Right atrium auricular region (tissue), 2 donors: ENCODE data around the gene ULBP2. TPM values are rescaled to one million over a fixed set of nuclear protein-coding genes. Genes with fewer than 3 reads are reported as not detected.

Experiments
- DNase-seq: peaks from one replicate; pipeline ENCODE4 v3.0.0-alpha.2; 2019; ENCODE audit warnings: low spot score
- H3K27ac ChIP-seq, 2 donors: fragments of 200-600 bp; sonication (generic); 1 replicate in 1 of 2; 2 replicates in 1 of 2; pipeline ENCODE4 v1.5.1; 2016 to 2019
- H3K27me3 ChIP-seq, 2 donors: fragments of 200-600 bp; sonication (generic); one replicate each; pipeline versions ENCODE4 v1.5.1 to v1.6.0; 2017 to 2019
- H3K36me3 ChIP-seq: fragments of 200-600 bp; sonication (generic); one replicate; pipeline ENCODE4 v1.5.1; 2016
- H3K4me1 ChIP-seq, 2 donors: fragments of 200-600 bp; sonication (generic); one replicate each; pipeline versions ENCODE4 v1.5.1 to v1.6.0; 2017 to 2019
- H3K4me3 ChIP-seq, 2 donors: fragments of 200-600 bp; sonication (generic); 1 replicate in 1 of 2; 2 replicates in 1 of 2; pipeline ENCODE4 v1.5.1; 2017 to 2019; ENCODE audit warnings: mild to moderate bottlenecking in 1 of 2, moderate library complexity in 1 of 2
- H3K9me3 ChIP-seq, 2 donors: fragments of 200-600 bp; sonication (generic); one replicate each; pipeline ENCODE4 v1.5.1; 2019
- total RNA-seq, 2 donors: library from RNA; depleted of rRNA; stranded (reverse); fragments of >200 nt; gene quantifications; one replicate each; pipeline ENCODE4 v1.1.0, GENCODE V29; 2016
- TF ChIP-seq, protein P1 (sequence below), 2 donors: fragments of 200-600 bp; sonication (generic); IDR thresholded peaks; one replicate each; pipeline ENCODE4 v1.5.1; 2019; ENCODE audit warnings: antibody characterized with exemption in 2 of 2

ULBP2 gene
- total RNA-seq, 2 donors from 2014 or later: 0.82 to 2.4 TPM

DNA sequence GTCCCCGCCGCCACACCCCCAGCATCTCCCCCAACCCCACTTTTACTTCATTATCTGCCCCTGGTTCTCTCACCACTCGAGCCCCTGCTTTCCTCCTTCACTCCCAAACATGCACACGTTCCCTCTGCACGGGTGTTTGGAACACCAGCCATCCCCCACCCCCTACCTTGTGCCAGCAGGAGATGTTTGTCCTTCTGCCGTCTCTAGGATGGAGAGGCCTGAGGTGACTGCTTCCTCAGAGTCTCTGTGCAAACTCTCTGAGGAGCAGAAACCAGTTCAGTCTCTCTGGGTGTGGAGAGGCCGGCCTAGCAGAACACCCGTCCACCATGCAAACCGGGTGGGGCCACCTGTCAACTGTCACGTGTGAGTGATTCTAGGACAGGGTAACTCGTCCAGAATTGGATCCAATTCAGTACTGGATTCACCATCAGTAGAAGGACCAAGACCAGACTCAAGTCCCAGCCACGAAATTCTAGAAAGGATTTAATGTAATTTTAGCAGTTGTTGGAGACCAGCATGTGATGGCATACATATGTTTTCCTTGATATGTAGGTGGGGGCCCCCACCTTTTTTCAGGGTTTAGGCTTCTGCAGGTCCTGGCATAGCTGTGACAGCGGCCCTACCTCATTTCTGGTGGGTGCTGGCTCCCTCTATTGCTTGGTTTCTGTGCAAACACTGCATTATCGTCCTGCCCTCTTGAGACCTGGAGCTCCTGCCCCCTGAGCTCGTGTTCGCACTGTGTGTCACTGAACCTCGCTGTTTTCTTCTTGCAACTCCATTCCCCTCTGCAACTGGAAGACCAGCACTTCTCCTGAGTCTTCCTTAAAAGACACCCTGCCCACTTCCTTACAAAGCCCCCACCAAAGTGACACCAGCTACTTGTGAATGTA lies 43.7 kb upstream of the ULBP2 start, which contains the start of gene RAET1E:
Gene RAET1E, minus strand, starts transcription at position 259 of the 890 bp plus-strand sequence. CDS start 7,212 bp downstream, outside the sequence.
- DNase-seq: peak; percentile 55
- TF ChIP-seq, protein P1, sequence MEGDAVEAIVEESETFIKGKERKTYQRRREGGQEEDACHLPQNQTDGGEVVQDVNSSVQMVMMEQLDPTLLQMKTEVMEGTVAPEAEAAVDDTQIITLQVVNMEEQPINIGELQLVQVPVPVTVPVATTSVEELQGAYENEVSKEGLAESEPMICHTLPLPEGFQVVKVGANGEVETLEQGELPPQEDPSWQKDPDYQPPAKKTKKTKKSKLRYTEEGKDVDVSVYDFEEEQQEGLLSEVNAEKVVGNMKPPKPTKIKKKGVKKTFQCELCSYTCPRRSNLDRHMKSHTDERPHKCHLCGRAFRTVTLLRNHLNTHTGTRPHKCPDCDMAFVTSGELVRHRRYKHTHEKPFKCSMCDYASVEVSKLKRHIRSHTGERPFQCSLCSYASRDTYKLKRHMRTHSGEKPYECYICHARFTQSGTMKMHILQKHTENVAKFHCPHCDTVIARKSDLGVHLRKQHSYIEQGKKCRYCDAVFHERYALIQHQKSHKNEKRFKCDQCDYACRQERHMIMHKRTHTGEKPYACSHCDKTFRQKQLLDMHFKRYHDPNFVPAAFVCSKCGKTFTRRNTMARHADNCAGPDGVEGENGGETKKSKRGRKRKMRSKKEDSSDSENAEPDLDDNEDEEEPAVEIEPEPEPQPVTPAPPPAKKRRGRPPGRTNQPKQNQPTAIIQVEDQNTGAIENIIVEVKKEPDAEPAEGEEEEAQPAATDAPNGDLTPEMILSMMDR (IDR thresholded peaks at IDR 0.05): no peak

DNA sequence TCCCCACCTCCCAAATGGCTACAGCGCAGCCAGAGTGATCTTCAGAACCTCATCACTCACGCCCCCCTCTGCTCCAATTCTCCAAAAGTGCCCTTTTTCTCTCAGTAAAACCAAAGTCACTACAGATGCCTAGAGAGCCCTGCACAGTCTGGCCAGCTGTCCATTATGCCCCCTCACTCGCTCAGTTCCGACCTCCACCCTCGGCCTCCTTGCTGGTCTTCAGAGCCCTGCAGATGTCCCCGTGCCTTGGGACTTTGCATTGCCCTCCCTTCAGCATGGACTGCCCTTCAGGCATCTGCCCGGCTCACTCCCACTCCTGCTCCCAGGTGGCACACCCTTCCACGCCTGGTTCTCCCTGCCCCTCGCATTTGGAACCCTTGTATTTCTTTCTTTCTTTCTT lies 42.8 kb upstream of the ULBP2 start:
- TF ChIP-seq, protein P1 (IDR thresholded peaks at IDR 0.05): no peak
- DNase-seq: peak; percentile 54
- H3K9me3 ChIP-seq: no peaks in the 10 kb centered on the region
- H3K27ac ChIP-seq: no peak overlapping the region
- H3K4me3 ChIP-seq: no peak overlapping the region
- no peaks in the 10 kb centered on the region for H3K27me3 ChIP-seq
- no peaks in the 10 kb centered on the region for H3K36me3 ChIP-seq
- peaks cover 0 to 42% of the 10 kb centered on the region in 2 donors for H3K4me1 ChIP-seq

More for the DNA sequence above, 43.7 kb upstream of the ULBP2 start, which contains the start of gene RAET1E:
- Histone ChIP-seq H3K27ac (peak within 1 kb of the TSS; percentile 51 to 56), H3K36me3 (no peaks in the 10 kb centered on the region), H3K9me3 (no peaks in the 10 kb centered on the region), H3K27me3 (no peaks in the 10 kb centered on the region), H3K4me3 (peak within 1 kb of the TSS in 1 of 2 donors; percentile 12), H3K4me1 (peaks cover 0 to 42% of the 10 kb centered on the region in 2 donors)

DNA sequence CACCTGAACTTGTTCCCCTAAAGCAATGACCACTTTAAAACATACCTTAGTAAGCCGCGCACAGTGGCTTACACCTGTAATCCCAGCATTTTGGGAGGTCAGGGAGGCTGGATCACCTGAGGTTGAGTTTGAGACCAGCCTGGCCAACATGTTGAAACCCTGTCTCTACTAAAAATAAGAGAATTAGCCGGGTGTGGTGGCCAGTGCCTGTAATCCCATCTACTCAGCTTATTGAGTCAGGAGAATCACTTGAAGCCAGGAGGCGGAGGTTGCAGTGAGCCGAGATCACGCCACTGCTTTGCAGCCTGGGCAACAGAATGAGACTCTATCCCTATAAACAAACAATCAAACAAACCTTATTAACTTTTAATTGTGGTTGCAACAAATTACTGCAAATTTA lies 42.3 kb upstream of the ULBP2 start:
- DNase-seq: peak; percentile 58
- H3K27me3 ChIP-seq: no peaks in the 10 kb centered on the region
- H3K27ac ChIP-seq: no peak overlapping the region
- H3K4me1 ChIP-seq: peaks cover 0 to 42% of the 10 kb centered on the region in 2 donors
- TF ChIP-seq, protein P1 (IDR thresholded peaks at IDR 0.05): no peak
- no peaks in the 10 kb centered on the region for H3K9me3 ChIP-seq
- H3K4me3 ChIP-seq: no peak overlapping the region
- no peaks in the 10 kb centered on the region for H3K36me3 ChIP-seq

DNA sequence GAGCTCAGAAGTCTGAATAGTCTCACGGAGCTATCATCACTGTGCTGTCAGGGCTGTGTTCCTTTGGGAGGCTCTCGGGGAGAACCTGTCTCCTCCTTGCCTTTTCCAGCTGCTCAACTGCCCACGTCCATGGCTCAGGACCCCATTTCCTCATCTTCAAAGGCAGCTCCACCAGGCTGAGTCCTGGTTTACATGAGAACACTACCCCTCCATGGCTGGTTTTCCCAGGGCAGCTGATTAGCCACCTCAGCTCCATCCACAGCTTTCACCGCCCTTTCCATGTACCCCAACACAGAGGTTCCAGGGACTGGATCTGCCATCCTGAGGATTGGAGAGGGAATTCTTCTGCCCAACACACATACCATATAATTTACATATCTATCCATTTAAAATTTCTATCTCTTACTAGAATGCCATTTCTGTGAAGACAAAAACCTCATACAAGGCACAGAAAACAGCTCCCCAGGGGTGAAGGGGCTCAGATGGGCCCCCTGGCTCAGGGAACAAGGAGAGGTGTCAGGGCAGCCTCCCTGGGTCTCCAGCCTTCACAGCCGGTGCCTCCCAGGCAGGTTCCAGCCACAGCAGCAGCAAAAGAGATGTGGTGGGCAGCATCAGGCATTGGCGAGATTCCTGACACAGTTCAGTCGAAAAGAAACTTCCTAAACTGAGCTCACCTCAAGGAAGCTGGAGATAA lies 41.7 kb upstream of the ULBP2 start:
- Histone ChIP-seq H3K27ac (no peak overlapping the region), H3K36me3 (no peaks in the 10 kb centered on the region), H3K4me3 (no peak overlapping the region), H3K9me3 (no peaks in the 10 kb centered on the region), H3K4me1 (peaks cover 0 to 41% of the 10 kb centered on the region in 2 donors), H3K27me3 (no peaks in the 10 kb centered on the region)
- TF ChIP-seq, protein P1 (IDR thresholded peaks at IDR 0.05): no peak
- DNase-seq: peak; percentile 40

DNA sequence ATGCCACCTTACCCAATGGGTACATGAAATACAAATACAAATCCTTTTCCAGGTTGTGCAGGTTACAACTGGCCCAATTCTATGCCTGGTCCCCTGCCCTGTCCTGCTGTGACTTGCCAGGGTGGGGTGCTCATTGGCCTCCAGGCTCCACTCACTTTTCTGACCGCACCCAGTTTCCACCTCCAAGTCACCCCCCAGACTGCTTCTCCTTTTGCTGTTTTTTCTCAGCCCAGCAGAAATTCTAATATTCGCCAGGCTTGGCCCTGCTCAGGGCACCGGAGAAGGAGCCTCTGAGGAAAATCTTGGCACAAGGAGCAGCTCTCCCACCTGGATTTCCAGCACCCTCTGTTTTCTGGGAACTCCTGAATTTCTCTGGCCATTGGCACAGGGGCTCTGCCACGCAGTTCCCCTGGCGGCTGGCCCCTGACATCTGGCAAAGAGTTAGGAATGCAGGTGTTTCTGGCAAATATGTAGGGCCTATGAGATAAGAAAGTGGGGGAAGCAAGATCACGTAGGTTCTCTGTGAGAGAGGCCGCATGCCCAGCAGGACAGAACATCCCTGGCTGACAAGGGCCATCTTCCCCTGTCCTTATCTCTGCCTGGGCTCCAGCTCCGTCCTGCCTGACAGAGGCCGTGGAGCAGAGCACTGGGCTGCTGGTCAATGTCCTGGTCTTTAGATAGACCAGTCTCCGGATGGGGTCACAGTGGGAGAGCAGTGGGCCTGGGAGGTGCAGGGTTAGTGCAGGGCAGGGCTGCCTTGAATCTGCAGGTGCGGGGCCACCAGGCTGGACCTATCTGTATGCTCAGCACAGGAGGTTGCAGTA lies 41.0 kb upstream of the ULBP2 start:
- TF ChIP-seq, protein P1 (IDR thresholded peaks at IDR 0.05): no peak
- DNase-seq: peak; percentile 54

More for the DNA sequence above, 41.0 kb upstream of the ULBP2 start:
- Histone ChIP-seq H3K4me1 (peaks cover 0 to 35% of the 10 kb centered on the region in 2 donors), H3K9me3 (no peaks in the 10 kb centered on the region), H3K4me3 (no peak overlapping the region), H3K36me3 (no peaks in the 10 kb centered on the region), H3K27ac (no peak overlapping the region), H3K27me3 (no peaks in the 10 kb centered on the region)
